Sigmoid colon (tissue), 7 donors: ENCODE measurements around the gene PTGIR. TPM values are rescaled to one million over a fixed set of nuclear protein-coding genes. Genes with fewer than 3 reads are reported as not detected.
A peak's percentile ranks its signal among the peaks of the same experiment; 100 is the strongest.
"Not testable (repeated sequence)": the region's sequence is repeated elsewhere in the genome, so short reads cannot be mapped to it uniquely, and the experiment has no call there.

Source experiments
- DNase-seq: peaks from one replicate; pipeline ENCODE4 v3.0.0-alpha.2; 2019
- H3K27ac ChIP-seq, 4 donors: fragments of 200-600 bp; sonication (generic); one replicate each; pipeline ENCODE4 v1.5.1; 2016 to 2019; ENCODE audit warnings: mild to moderate bottlenecking in 1 of 4
- H3K27me3 ChIP-seq, 3 donors: fragments of 200-600 bp; sonication (generic); one replicate each; pipeline ENCODE4 v1.5.1; 2019; ENCODE audit warnings: mild to moderate bottlenecking in 1 of 3
- H3K36me3 ChIP-seq, 4 donors: fragments of 200-600 bp; sonication (generic); one replicate each; pipeline ENCODE4 v1.5.1; 2016 to 2019
- H3K4me1 ChIP-seq, 4 donors: fragments of 200-600 bp; sonication (generic); one replicate each; pipeline ENCODE4 v1.5.1; 2017 to 2019
- H3K4me3 ChIP-seq, 4 donors: fragments of 200-600 bp; sonication (generic); one replicate each; pipeline ENCODE4 v1.5.1; 2017 to 2019; ENCODE audit warnings: mild to moderate bottlenecking in 2 of 4, moderate library complexity in 1 of 4
- H3K9me3 ChIP-seq, 4 donors: fragments of 200-600 bp in 3 of 4; sonication (generic) in 3 of 4; one replicate each; pipeline versions ENCODE4 v1.5.1 to v1.6.1; 2013 to 2019
- EP300 ChIP-seq, 4 donors: sonication (generic); formaldehyde crosslinking; IDR thresholded peaks; one replicate each; pipeline ENCODE4 v1.6.1; 2017; ENCODE audit warnings: antibody characterized with exemption in 4 of 4
- POLR2A ChIP-seq, 2 donors: fragments of 450-650 bp; IDR thresholded peaks; one replicate each; pipeline ENCODE4 v1.6.1; 2016; ENCODE audit warnings: antibody characterized with exemption in 2 of 2, mild to moderate bottlenecking in 2 of 2, moderate library complexity in 2 of 2
- POLR2AphosphoS5 ChIP-seq, 4 donors: sonication (generic); formaldehyde crosslinking; IDR thresholded peaks; one replicate each; pipeline ENCODE4 v1.6.1; 2017; ENCODE audit warnings: antibody characterized with exemption in 4 of 4
- WGBS, 2 donors: extraction: QIAGEN DNeasy Blood & Tissue Kit; methylation state at CpG; one replicate each; pipeline ENCODE4 v1.1.7; 2013; 5-methylcytosine and 5-hydroxymethylcytosine counted together
- intact Hi-C: fragments of 100-400 bp; cut with DNase I; formaldehyde crosslinking; loops from one replicate; pipeline ENCODE4 v1.15.1; 2023
- polyA plus RNA-seq, 3 donors: library from polyadenylated mRNA; stranded (reverse); fragments of 200-250 nt; gene quantifications; one replicate each; pipeline ENCODE4 v1.2.3, GENCODE V29; 2013
- total RNA-seq, 4 donors: library from RNA; depleted of rRNA; stranded (reverse); fragments of >200 nt; gene quantifications; one replicate each; pipeline ENCODE4 v1.1.0, GENCODE V29; 2016
- TF ChIP-seq, protein P1 (sequence below), 4 experiments: fragments of 450-650 bp in 3 of 4; fragments of 200-600 bp in 1 of 4; IDR thresholded peaks; one replicate each; pipeline ENCODE4 v1.5.1; 2016 to 2019; ENCODE audit warnings: antibody characterized with exemption in 4 of 4, mild to moderate bottlenecking in 3 of 4, moderate library complexity in 2 of 4
- donor health status: healthy with polysubstance abuse.
- donor health status: Bipolar disorder and iron deficiency.
- donor health status: healthy.

Gene PTGIR
- total and polyA plus RNA-seq, 7 donors = 0.60 to 5.8 (median 3.5) TPM; not detected in 1

GRCh38 chr19:46634045-46634655, 9.3 kb upstream of the PTGIR start:
- WGBS, 2 donors = 3 to 5% methylated on average over 38 of the region's 38 CpGs
- H3K27me3 ChIP-seq = no peaks in the 10 kb centered on the region
- H3K9me3 ChIP-seq = no peaks in the 10 kb centered on the region
- H3K4me1 ChIP-seq = peaks cover 0 to 31% (median 27%) of the 10 kb centered on the region in 4 donors
- peak overlapping the region in 3 of 4 donors; percentile 23 to 57 (median 42) for H3K27ac ChIP-seq
- intact Hi-C loops = no loop called here
- H3K36me3 ChIP-seq = no peaks in the 10 kb centered on the region
- TF ChIP-seq POLR2A (IDR thresholded peaks at IDR 0.05) (no peak), POLR2AphosphoS5 (IDR thresholded peaks at IDR 0.05) (peak in 2 of 4 donors; percentile 23 to 52)
- H3K4me3 ChIP-seq = peak overlapping the region; percentile 17 to 50 (median 42)
- peak; percentile 96 for DNase-seq

GRCh38 chr19:46633130-46633529, 8.2 kb upstream of the PTGIR start:
- Histone ChIP-seq H3K36me3 (no peaks in the 10 kb centered on the region), H3K27ac (peak overlapping the region in 1 of 4 donors; percentile 57), H3K4me1 (peaks cover 0 to 22% (median 18%) of the 10 kb centered on the region in 4 donors), H3K9me3 (no peaks in the 10 kb centered on the region), H3K4me3 (no peak overlapping the region), H3K27me3 (no peaks in the 10 kb centered on the region)
- DNase-seq = no peak
- WGBS, 2 donors = 46 to 82% methylated on average over 3 of the region's 3 CpGs
- TF ChIP-seq POLR2AphosphoS5 (IDR thresholded peaks at IDR 0.05) = no peak
- TF ChIP-seq POLR2A (IDR thresholded peaks at IDR 0.05) = no peak
- intact Hi-C loops = no loop called here

GRCh38 chr19:46631481-46631880, 6.6 kb upstream of the PTGIR start:
- 64 to 78% methylated on average over 6 of the region's 6 CpGs for WGBS, 2 donors
- H3K36me3 ChIP-seq = no peaks in the 10 kb centered on the region
- H3K27me3 ChIP-seq = no peaks in the 10 kb centered on the region
- TF ChIP-seq POLR2AphosphoS5 (IDR thresholded peaks at IDR 0.05) (no peak), EP300 (IDR thresholded peaks at IDR 0.05) (no peak), POLR2A (IDR thresholded peaks at IDR 0.05) (no peak)
- TF ChIP-seq, protein P1, sequence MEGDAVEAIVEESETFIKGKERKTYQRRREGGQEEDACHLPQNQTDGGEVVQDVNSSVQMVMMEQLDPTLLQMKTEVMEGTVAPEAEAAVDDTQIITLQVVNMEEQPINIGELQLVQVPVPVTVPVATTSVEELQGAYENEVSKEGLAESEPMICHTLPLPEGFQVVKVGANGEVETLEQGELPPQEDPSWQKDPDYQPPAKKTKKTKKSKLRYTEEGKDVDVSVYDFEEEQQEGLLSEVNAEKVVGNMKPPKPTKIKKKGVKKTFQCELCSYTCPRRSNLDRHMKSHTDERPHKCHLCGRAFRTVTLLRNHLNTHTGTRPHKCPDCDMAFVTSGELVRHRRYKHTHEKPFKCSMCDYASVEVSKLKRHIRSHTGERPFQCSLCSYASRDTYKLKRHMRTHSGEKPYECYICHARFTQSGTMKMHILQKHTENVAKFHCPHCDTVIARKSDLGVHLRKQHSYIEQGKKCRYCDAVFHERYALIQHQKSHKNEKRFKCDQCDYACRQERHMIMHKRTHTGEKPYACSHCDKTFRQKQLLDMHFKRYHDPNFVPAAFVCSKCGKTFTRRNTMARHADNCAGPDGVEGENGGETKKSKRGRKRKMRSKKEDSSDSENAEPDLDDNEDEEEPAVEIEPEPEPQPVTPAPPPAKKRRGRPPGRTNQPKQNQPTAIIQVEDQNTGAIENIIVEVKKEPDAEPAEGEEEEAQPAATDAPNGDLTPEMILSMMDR (IDR thresholded peaks at IDR 0.05) = no peak
- peak; percentile 88 for DNase-seq
- H3K4me1 ChIP-seq = peaks cover 0 to 17% (median 17%) of the 10 kb centered on the region in 4 donors
- H3K9me3 ChIP-seq = no peaks in the 10 kb centered on the region
- no peak overlapping the region for H3K27ac ChIP-seq
- intact Hi-C loops = no loop called here
- no peak overlapping the region for H3K4me3 ChIP-seq

DNA sequence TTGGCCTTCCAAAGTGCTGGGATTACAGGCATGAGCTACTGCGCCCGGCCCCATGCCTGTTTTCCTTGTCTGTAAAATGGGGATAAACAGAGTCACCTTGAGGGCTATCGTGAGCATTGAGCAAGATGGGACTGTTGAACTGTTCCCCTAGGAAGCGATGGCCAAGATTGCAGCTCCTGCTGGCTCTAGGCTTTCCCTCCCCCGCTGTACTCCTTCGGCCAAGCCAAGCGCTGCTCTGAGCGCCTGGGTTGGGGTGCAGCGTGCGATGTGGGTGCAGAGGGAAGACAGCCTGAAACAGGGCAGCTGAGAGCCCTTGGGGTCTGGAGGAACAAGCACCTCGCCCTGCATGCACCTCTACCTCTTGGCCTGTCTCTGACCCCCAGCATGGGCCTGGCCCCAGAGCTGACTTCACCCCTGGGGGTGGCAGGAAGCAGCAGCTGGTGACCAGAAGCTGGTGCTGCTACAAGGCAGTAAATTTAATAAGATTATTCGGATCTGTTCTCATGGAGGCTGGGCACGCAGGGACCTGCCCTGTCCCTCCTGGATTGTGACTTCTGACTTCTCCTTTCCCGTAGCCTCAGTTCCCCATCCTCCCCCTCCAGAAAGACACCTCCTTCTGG, 5.8 kb upstream of the PTGIR start:
- intact Hi-C loops = no loop called here
- no peak for DNase-seq
- WGBS, 2 donors = 85 to 89% methylated on average over 14 of the region's 14 CpGs
- no peaks in the 10 kb centered on the region for H3K27me3 ChIP-seq
- H3K4me3 ChIP-seq = no peak overlapping the region
- no peaks in the 10 kb centered on the region for H3K36me3 ChIP-seq
- TF ChIP-seq, protein P1 (IDR thresholded peaks at IDR 0.05) = no peak
- H3K27ac ChIP-seq = no peak overlapping the region
- H3K9me3 ChIP-seq = no peaks in the 10 kb centered on the region
- H3K4me1 ChIP-seq = peaks cover 0 to 23% (median 21%) of the 10 kb centered on the region in 4 donors

DNA sequence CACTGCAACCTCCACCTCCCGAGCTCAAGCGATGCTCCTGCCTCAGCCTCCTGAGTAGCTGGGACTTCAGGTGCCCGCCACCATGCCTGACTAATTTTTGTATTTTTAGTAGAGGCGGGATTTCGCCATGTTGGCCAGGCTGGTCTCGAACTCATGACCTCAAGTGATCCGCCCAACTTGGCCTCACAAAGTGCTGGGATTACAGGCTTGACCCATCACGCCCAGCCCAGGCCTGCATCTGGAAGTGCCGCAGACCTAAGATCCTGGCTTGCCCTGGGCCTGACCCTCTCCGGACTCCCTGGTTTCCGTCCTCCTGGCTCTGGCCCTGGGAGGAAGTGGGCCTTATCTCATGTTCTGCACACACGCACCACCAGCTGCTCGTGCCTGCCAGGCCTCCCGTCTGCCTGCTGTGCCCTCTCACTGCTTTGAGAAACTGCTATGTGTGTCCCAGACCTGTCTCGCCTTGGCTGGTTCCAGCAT, 4.7 kb upstream of the PTGIR start:
- 83% methylated on average over 15 of the region's 15 CpGs for WGBS, 2 donors
- intact Hi-C loops = no loop called here
- Histone ChIP-seq H3K27me3 (no peaks in the 10 kb centered on the region), H3K9me3 (no peaks in the 10 kb centered on the region), H3K27ac (no peak overlapping the region), H3K36me3 (no peaks in the 10 kb centered on the region), H3K4me3 (no peak overlapping the region), H3K4me1 (peaks cover 0 to 28% (median 26%) of the 10 kb centered on the region in 4 donors)
- TF ChIP-seq, protein P1 (IDR thresholded peaks at IDR 0.05) = no peak
- TF ChIP-seq POLR2AphosphoS5 (IDR thresholded peaks at IDR 0.05) (peak in 1 of 4 donors; percentile 13), POLR2A (IDR thresholded peaks at IDR 0.05) (no peak), EP300 (IDR thresholded peaks at IDR 0.05) (no peak)
- DNase-seq = no peak

- H3K9me3 ChIP-seq, H3K27me3 ChIP-seq, DNase-seq, intact Hi-C loops, H3K4me3 ChIP-seq, H3K36me3 ChIP-seq, H3K27ac ChIP-seq: not testable (repeated sequence)
- peaks cover 0 to 28% (median 27%) of the 10 kb centered on the region in 4 donors for H3K4me1 ChIP-seq
- 87 to 94% methylated on average over 7 of the region's 7 CpGs for WGBS, 2 donors
These were observed 4.1 kb upstream of the PTGIR start for GRCh38 chr19:46628970-46629369.
